Stomach (tissue), 9 donors: ENCODE data around the gene KRT76. TPM values are rescaled to one million over a fixed set of nuclear protein-coding genes. Genes with fewer than 3 reads are reported as not detected.

ENCODE experiments used
- DNase-seq, 2 donors: peaks; one replicate each; pipeline versions ENCODE4 v3.0.0 to v3.0.0-alpha.2; 2013 to 2019
- H3K27ac ChIP-seq, 5 donors: fragments of 200-600 bp in 4 of 5; sonication (generic) in 4 of 5; one replicate each; pipeline ENCODE4 v1.5.1; 2013 to 2019; ENCODE audit warnings: mild to moderate bottlenecking in 1 of 5, moderate library complexity in 1 of 5
- H3K27me3 ChIP-seq, 3 donors: fragments of 200-600 bp; sonication (generic); one replicate each; pipeline ENCODE4 v1.5.1; 2017 to 2019; ENCODE audit warnings: mixed run types in 1 of 3
- H3K36me3 ChIP-seq, 4 donors: fragments of 200-600 bp; sonication (generic); 1 replicate in 3 of 4; 2 replicates in 1 of 4; pipeline ENCODE4 v1.5.1; 2016 to 2019
- H3K4me1 ChIP-seq, 4 donors: fragments of 200-600 bp; sonication (generic); one replicate each; pipeline ENCODE4 v1.5.1; 2016 to 2019
- H3K4me3 ChIP-seq, 4 donors: fragments of 200-600 bp; sonication (generic) in 3 of 4; one replicate each; pipeline ENCODE4 v1.5.1; 2016 to 2019; ENCODE audit warnings: mild to moderate bottlenecking in 1 of 4
- H3K9me3 ChIP-seq, 4 donors: fragments of 200-600 bp; sonication (generic); one replicate each; pipeline ENCODE4 v1.5.1; 2016 to 2019
- EP300 ChIP-seq: sonication (generic); formaldehyde crosslinking; IDR thresholded peaks from one replicate; pipeline ENCODE4 v1.6.1; 2017; ENCODE audit warnings: antibody characterized with exemption
- POLR2A ChIP-seq, 4 donors: fragments of 450-650 bp; IDR thresholded peaks; one replicate each; pipeline ENCODE4 v1.6.1; 2016; ENCODE audit warnings: antibody characterized with exemption in 4 of 4, control low read depth in 2 of 4, mild to moderate bottlenecking in 1 of 4, moderate library complexity in 1 of 4
- POLR2AphosphoS5 ChIP-seq, 3 donors: sonication (generic); formaldehyde crosslinking; IDR thresholded peaks; one replicate each; pipeline ENCODE4 v1.6.1; 2016; ENCODE audit warnings: antibody characterized with exemption in 3 of 3
- WGBS, 5 donors: extraction: QIAGEN DNeasy Blood & Tissue Kit in 3 of 5; methylation state at CpG; one replicate each; pipeline versions ENCODE4 v1.1.5 to v1.1.7; 2013 to 2018; 5-methylcytosine and 5-hydroxymethylcytosine counted together
- intact Hi-C: fragments of 100-400 bp; cut with DNase I; formaldehyde crosslinking; loops from one replicate; pipeline ENCODE4 v1.15.1; 2023; ENCODE audit warnings: low total_unique reads
- polyA plus RNA-seq, 3 donors: library from polyadenylated mRNA; stranded (reverse); fragments of 200-250 nt; gene quantifications; one replicate each; pipeline ENCODE4 v1.2.3, GENCODE V29; 2013
- total RNA-seq, 5 donors: library from RNA; depleted of rRNA; stranded (reverse); fragments of >200 nt; gene quantifications; one replicate each; pipeline versions ENCODE4 v1.1.0 to v1.2.3, GENCODE V29; 2014 to 2016
- TF ChIP-seq, protein P1 (sequence below), 7 experiments: fragments of 450-650 bp in 4 of 7; fragments of 200-600 bp in 3 of 7; sonication (generic) in 3 of 7; IDR thresholded peaks; one replicate each; pipeline ENCODE4 v1.5.1; 2016 to 2019; ENCODE audit warnings: antibody characterized with exemption in 7 of 7, control low read depth in 2 of 7, mild to moderate bottlenecking in 1 of 7
- donor health status: healthy with polysubstance abuse.
- donor health status: Bipolar disorder and iron deficiency.
- donor health status: healthy.

The KRT76 gene
- total and polyA plus RNA-seq, 8 donors = not detected

DNA sequence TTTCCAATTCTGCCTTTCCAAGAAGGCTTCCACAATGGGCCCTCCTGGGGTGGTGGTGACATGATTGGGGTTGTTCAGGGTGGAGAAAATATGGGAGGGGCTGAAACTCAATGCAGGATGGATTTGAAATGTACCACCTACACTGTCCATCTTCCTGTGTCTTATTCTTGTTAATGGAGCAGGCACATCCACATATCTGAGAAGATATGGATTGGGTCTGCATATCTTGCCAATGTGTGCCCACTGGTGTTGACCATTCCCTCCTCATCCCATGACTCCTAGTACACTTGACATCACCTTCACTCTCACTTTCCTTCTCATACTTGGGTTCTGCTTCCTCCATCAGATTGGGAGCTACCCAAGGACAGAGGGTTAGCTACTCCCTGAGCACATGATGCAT lies 7.2 kb downstream of the KRT76 start:
- no peak overlapping the region for H3K4me3 ChIP-seq
- no peak overlapping the region for H3K27ac ChIP-seq
- H3K36me3 ChIP-seq = no peaks in the 10 kb centered on the region
- no peaks in the 10 kb centered on the region for H3K4me1 ChIP-seq
- TF ChIP-seq, protein P1, sequence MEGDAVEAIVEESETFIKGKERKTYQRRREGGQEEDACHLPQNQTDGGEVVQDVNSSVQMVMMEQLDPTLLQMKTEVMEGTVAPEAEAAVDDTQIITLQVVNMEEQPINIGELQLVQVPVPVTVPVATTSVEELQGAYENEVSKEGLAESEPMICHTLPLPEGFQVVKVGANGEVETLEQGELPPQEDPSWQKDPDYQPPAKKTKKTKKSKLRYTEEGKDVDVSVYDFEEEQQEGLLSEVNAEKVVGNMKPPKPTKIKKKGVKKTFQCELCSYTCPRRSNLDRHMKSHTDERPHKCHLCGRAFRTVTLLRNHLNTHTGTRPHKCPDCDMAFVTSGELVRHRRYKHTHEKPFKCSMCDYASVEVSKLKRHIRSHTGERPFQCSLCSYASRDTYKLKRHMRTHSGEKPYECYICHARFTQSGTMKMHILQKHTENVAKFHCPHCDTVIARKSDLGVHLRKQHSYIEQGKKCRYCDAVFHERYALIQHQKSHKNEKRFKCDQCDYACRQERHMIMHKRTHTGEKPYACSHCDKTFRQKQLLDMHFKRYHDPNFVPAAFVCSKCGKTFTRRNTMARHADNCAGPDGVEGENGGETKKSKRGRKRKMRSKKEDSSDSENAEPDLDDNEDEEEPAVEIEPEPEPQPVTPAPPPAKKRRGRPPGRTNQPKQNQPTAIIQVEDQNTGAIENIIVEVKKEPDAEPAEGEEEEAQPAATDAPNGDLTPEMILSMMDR (IDR thresholded peaks at IDR 0.05) = no peak
- TF ChIP-seq EP300 (no peak), POLR2AphosphoS5 (IDR thresholded peaks at IDR 0.05) (no peak), POLR2A (IDR thresholded peaks at IDR 0.05) (no peak)
- intact Hi-C loops = no loop called here
- no peak for DNase-seq
- H3K27me3 ChIP-seq = peaks cover 0 to 5% (median 0%) of the 10 kb centered on the region in 3 donors
- no peaks in the 10 kb centered on the region for H3K9me3 ChIP-seq

DNA sequence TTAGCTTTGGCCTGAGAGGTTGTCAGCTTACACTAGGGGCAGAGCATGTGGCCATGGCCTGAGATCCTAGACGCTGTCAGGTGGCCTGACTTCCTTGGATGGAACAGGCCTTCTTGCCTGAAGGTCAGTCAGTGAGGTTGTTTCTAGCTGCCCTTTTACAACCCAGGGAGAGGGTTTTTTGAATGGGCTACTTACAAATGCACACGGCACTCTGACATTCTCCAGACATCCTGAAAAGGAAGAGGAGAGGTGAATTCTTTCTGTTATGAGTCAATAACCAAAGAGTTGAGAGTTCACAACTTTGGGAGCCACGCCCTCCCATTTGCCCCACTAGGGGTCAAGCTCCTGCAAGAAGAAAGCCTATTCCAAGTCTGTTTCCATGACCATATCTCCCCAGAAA lies 7.8 kb downstream of the KRT76 start:
- no peak overlapping the region for H3K4me3 ChIP-seq
- intact Hi-C loops = no loop called here
- 57 to 68% (median 67%) methylated on average over 3 of the region's 3 CpGs for WGBS, 5 donors

DNA sequence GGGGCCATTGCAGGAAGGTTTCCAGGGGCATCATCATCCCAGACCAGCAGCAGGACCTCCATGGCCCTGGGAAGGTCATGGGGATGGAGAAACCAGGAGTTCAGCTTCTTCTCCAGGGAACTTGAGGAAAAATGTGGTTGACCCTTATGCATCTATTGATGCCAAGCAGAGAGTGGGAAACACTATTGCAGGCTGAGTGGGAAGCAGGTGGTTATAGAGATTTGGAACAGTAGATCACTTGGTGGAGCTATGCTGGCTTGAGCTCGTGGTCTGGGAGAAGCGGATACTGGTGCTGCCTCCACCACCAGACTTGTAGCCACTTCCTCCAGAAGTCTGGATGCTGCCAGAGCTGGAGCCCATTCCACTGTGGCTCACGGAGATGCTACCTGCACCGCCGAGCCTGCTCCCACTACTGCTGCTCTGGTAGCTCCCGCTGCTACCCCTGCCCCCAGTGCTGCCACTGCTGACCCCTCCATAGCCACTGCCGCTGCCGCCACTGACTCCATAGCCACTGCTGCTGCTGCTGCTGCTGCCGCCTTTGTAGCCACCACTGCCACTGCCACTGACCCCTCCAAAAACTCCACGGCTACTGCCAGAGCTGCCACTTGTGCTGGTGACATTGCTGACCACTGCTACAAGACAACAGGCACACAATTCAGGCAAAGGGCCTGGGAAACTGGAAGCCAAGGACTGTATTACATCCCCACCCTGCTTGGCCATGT lies 8.5 kb downstream of the KRT76 start:
- 80 to 83% (median 82%) methylated on average over 10 of the region's 10 CpGs for WGBS, 5 donors
- peaks cover 0 to 5% (median 0%) of the 10 kb centered on the region in 3 donors for H3K27me3 ChIP-seq
- intact Hi-C loops = no loop called here
- no peaks in the 10 kb centered on the region for H3K9me3 ChIP-seq
- no peak overlapping the region for H3K27ac ChIP-seq
- DNase-seq = no peak
- H3K4me1 ChIP-seq = no peaks in the 10 kb centered on the region
- H3K36me3 ChIP-seq = no peaks in the 10 kb centered on the region
- TF ChIP-seq POLR2AphosphoS5 (IDR thresholded peaks at IDR 0.05) (no peak), EP300 (no peak), POLR2A (IDR thresholded peaks at IDR 0.05) (no peak)
- TF ChIP-seq, protein P1 (IDR thresholded peaks at IDR 0.05) = no peak
- no peak overlapping the region for H3K4me3 ChIP-seq

More for the DNA sequence above, 7.8 kb downstream of the KRT76 start:
- Histone ChIP-seq H3K4me1 (no peaks in the 10 kb centered on the region), H3K9me3 (no peaks in the 10 kb centered on the region), H3K27ac (no peak overlapping the region), H3K36me3 (no peaks in the 10 kb centered on the region), H3K27me3 (peaks cover 0 to 5% (median 0%) of the 10 kb centered on the region in 3 donors)
- TF ChIP-seq POLR2AphosphoS5 (IDR thresholded peaks at IDR 0.05) (no peak), EP300 (no peak)
- no peak for DNase-seq

DNA sequence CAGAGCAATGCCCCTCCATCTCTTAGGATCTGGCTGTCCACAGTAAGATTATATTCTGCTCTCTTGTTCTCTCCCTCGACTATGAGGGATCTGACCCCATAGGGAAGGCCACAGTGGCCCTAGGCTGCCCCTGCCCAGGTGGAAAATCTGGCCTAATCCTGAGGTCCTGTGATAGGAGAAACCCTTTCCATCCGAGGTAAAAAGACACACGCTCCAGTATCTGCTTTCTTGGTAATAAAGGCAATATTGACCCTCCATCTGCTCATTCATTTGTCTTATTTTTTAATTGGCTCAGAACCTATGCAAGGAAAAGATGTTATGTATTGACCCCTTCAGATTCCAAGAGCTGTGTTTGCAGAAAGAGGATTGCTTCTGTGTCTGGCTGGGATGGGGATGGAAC lies 9.7 kb downstream of the KRT76 start:
- peaks cover 0 to 5% (median 0%) of the 10 kb centered on the region in 4 donors for H3K9me3 ChIP-seq
- TF ChIP-seq POLR2A (IDR thresholded peaks at IDR 0.05) (no peak), EP300 (no peak), POLR2AphosphoS5 (IDR thresholded peaks at IDR 0.05) (no peak)
- TF ChIP-seq, protein P1 (IDR thresholded peaks at IDR 0.05) = no peak
- H3K36me3 ChIP-seq = no peaks in the 10 kb centered on the region
- H3K27me3 ChIP-seq = peaks cover 0 to 5% (median 0%) of the 10 kb centered on the region in 3 donors
- H3K4me3 ChIP-seq = no peak overlapping the region
- 29 to 46% (median 35%) methylated on average over 3 of the region's 3 CpGs for WGBS, 5 donors
- intact Hi-C loops = no loop called here
- no peaks in the 10 kb centered on the region for H3K4me1 ChIP-seq
- no peak overlapping the region for H3K27ac ChIP-seq
- no peak for DNase-seq

DNA sequence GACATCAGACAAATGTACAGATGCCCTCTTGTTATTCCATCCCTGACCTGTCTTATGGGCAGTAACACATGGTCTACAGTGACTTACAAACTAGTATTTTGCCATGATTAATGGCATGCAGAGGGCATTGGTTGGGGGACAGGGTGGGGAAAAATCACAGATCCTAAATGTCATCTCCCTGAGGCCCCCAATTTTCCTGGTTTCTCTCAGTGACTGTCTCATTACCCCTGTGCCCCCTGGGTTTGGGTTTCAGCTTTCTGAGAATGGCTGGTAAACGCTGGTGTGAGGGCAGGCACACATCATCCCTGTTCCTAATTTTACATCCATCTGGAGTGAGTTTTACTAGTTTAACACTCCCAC lies 10.1 kb downstream of the KRT76 start:
- intact Hi-C loops = no loop called here
- no peaks in the 10 kb centered on the region for H3K4me1 ChIP-seq
- no peak for DNase-seq
- H3K27me3 ChIP-seq = peaks cover 0 to 5% (median 0%) of the 10 kb centered on the region in 3 donors
- no peak overlapping the region for H3K4me3 ChIP-seq
- WGBS, 5 donors = 69 to 89% (median 78%) methylated on average over 1 of the region's 1 CpG
- peaks cover 0 to 9% (median 2%) of the 10 kb centered on the region in 4 donors for H3K9me3 ChIP-seq
- H3K36me3 ChIP-seq = no peaks in the 10 kb centered on the region
- no peak overlapping the region for H3K27ac ChIP-seq
- TF ChIP-seq POLR2AphosphoS5 (IDR thresholded peaks at IDR 0.05) = no peak
- TF ChIP-seq, protein P1 (IDR thresholded peaks at IDR 0.05) = no peak
- no peak for TF ChIP-seq POLR2A (IDR thresholded peaks at IDR 0.05)
- no peak for TF ChIP-seq EP300
